ENCODE measurements around the gene RASGRP2.
"Not testable (repeated sequence)": the region's sequence is repeated elsewhere in the genome, so short reads cannot be mapped to it uniquely, and the experiment has no call there.

The RASGRP2 gene

GRCh38 chr11:64710418-64711137 is 33.4 kb downstream of the RASGRP2 start:
- no peak overlapping the region for H3K4me3 ChIP-seq (ENCODE audit: low read depth, low read length)
- H3K36me3 ChIP-seq (ENCODE audit: insufficient read depth, low read length) = no peaks in the 10 kb centered on the region
- H3K79me2 ChIP-seq (ENCODE audit: control insufficient read depth, insufficient read depth, low read length, unreplicated experiment) = no peaks in the 10 kb centered on the region
- no peak overlapping the region for H2AFZ ChIP-seq (ENCODE audit: low read length, unreplicated experiment)
- H3K27me3 ChIP-seq (ENCODE audit: insufficient read depth, low read length) = peaks cover 53% of the 10 kb centered on the region
- H3K4me1 ChIP-seq (ENCODE audit: control insufficient read depth, insufficient read depth, low read length, unreplicated experiment) = peaks cover 12% of the 10 kb centered on the region
- no peak overlapping the region for H3K27ac ChIP-seq (ENCODE audit: low read depth, low read length)

- H3K79me2 ChIP-seq (ENCODE audit: control insufficient read depth, insufficient read depth, low read length, unreplicated experiment) = no peaks in the 10 kb centered on the region
- peaks cover 47% of the 10 kb centered on the region for H3K27me3 ChIP-seq (ENCODE audit: insufficient read depth, low read length)
- no peaks in the 10 kb centered on the region for H3K36me3 ChIP-seq (ENCODE audit: insufficient read depth, low read length)
- H2AFZ ChIP-seq (ENCODE audit: low read length, unreplicated experiment) = no peak overlapping the region
- peaks cover 6% of the 10 kb centered on the region for H3K4me1 ChIP-seq (ENCODE audit: control insufficient read depth, insufficient read depth, low read length, unreplicated experiment)
- no peak overlapping the region for H3K4me3 ChIP-seq (ENCODE audit: low read depth, low read length)
- H3K27ac ChIP-seq (ENCODE audit: low read depth, low read length) = no peak overlapping the region
These were observed 38.4 kb downstream of the RASGRP2 start for GRCh38 chr11:64705501-64705900.

GRCh38 chr11:64703048-64703447 is 40.9 kb downstream of the RASGRP2 start:
- Histone ChIP-seq H3K36me3 (ENCODE audit: insufficient read depth, low read length) (no peaks in the 10 kb centered on the region), H2AFZ (ENCODE audit: low read length, unreplicated experiment) (no peak overlapping the region), H3K4me1 (ENCODE audit: control insufficient read depth, insufficient read depth, low read length, unreplicated experiment) (no peaks in the 10 kb centered on the region), H3K27ac (ENCODE audit: low read depth, low read length) (no peak overlapping the region), H3K27me3 (ENCODE audit: insufficient read depth, low read length) (peaks cover 50% of the 10 kb centered on the region), H3K79me2 (ENCODE audit: control insufficient read depth, insufficient read depth, low read length, unreplicated experiment) (no peaks in the 10 kb centered on the region), H3K4me3 (ENCODE audit: low read depth, low read length) (no peak overlapping the region)

- H3K79me2 ChIP-seq (ENCODE audit: control insufficient read depth, insufficient read depth, low read length, unreplicated experiment); H3K4me1 ChIP-seq (ENCODE audit: control insufficient read depth, insufficient read depth, low read length, unreplicated experiment); H3K36me3 ChIP-seq (ENCODE audit: insufficient read depth, low read length); H2AFZ ChIP-seq (ENCODE audit: low read length, unreplicated experiment); H3K4me3 ChIP-seq (ENCODE audit: low read depth, low read length); H3K27ac ChIP-seq (ENCODE audit: low read depth, low read length): not testable (repeated sequence)
- H3K27me3 ChIP-seq (ENCODE audit: insufficient read depth, low read length) = peaks cover 52% of the 10 kb centered on the region
These were observed 42.0 kb downstream of the RASGRP2 start for GRCh38 chr11:64701956-64702355.

- no peak overlapping the region for H3K27ac ChIP-seq (ENCODE audit: low read depth, low read length)
- no peaks in the 10 kb centered on the region for H3K79me2 ChIP-seq (ENCODE audit: control insufficient read depth, insufficient read depth, low read length, unreplicated experiment)
- H2AFZ ChIP-seq (ENCODE audit: low read length, unreplicated experiment) = no peak overlapping the region
- no peak overlapping the region for H3K4me3 ChIP-seq (ENCODE audit: low read depth, low read length)
- H3K27me3 ChIP-seq (ENCODE audit: insufficient read depth, low read length) = peaks cover 55% of the 10 kb centered on the region
- H3K36me3 ChIP-seq (ENCODE audit: insufficient read depth, low read length) = no peaks in the 10 kb centered on the region
- no peaks in the 10 kb centered on the region for H3K4me1 ChIP-seq (ENCODE audit: control insufficient read depth, insufficient read depth, low read length, unreplicated experiment)
These were observed 45.5 kb downstream of the RASGRP2 start for GRCh38 chr11:64698427-64698826.

GRCh38 chr11:64697663-64698375 is 46.1 kb downstream of the RASGRP2 start:
- Histone ChIP-seq H3K4me1 (ENCODE audit: control insufficient read depth, insufficient read depth, low read length, unreplicated experiment) (no peaks in the 10 kb centered on the region), H3K4me3 (ENCODE audit: low read depth, low read length) (no peak overlapping the region), H3K36me3 (ENCODE audit: insufficient read depth, low read length) (no peaks in the 10 kb centered on the region), H3K27me3 (ENCODE audit: insufficient read depth, low read length) (peaks cover 55% of the 10 kb centered on the region), H3K27ac (ENCODE audit: low read depth, low read length) (no peak overlapping the region), H2AFZ (ENCODE audit: low read length, unreplicated experiment) (no peak overlapping the region), H3K79me2 (ENCODE audit: control insufficient read depth, insufficient read depth, low read length, unreplicated experiment) (no peaks in the 10 kb centered on the region)

- Histone ChIP-seq H3K4me3 (ENCODE audit: low read depth, low read length) (no peak overlapping the region), H3K79me2 (ENCODE audit: control insufficient read depth, insufficient read depth, low read length, unreplicated experiment) (no peaks in the 10 kb centered on the region), H2AFZ (ENCODE audit: low read length, unreplicated experiment) (no peak overlapping the region), H3K36me3 (ENCODE audit: insufficient read depth, low read length) (no peaks in the 10 kb centered on the region), H3K27me3 (ENCODE audit: insufficient read depth, low read length) (peaks cover 69% of the 10 kb centered on the region), H3K27ac (ENCODE audit: low read depth, low read length) (no peak overlapping the region), H3K4me1 (ENCODE audit: control insufficient read depth, insufficient read depth, low read length, unreplicated experiment) (no peaks in the 10 kb centered on the region)
These were observed 47.9 kb downstream of the RASGRP2 start for GRCh38 chr11:64696045-64696444.

GRCh38 chr11:64695548-64695947 is 48.4 kb downstream of the RASGRP2 start:
- Histone ChIP-seq H3K27me3 (ENCODE audit: insufficient read depth, low read length) (peaks cover 68% of the 10 kb centered on the region), H3K4me3 (ENCODE audit: low read depth, low read length) (no peak overlapping the region), H3K27ac (ENCODE audit: low read depth, low read length) (no peak overlapping the region), H3K4me1 (ENCODE audit: control insufficient read depth, insufficient read depth, low read length, unreplicated experiment) (no peaks in the 10 kb centered on the region), H2AFZ (ENCODE audit: low read length, unreplicated experiment) (no peak overlapping the region), H3K79me2 (ENCODE audit: control insufficient read depth, insufficient read depth, low read length, unreplicated experiment) (no peaks in the 10 kb centered on the region), H3K36me3 (ENCODE audit: insufficient read depth, low read length) (no peaks in the 10 kb centered on the region)

GRCh38 chr11:64694821-64695365 is 49.0 kb downstream of the RASGRP2 start:
- peaks cover 68% of the 10 kb centered on the region for H3K27me3 ChIP-seq (ENCODE audit: insufficient read depth, low read length)
- no peaks in the 10 kb centered on the region for H3K79me2 ChIP-seq (ENCODE audit: control insufficient read depth, insufficient read depth, low read length, unreplicated experiment)
- no peak overlapping the region for H3K4me3 ChIP-seq (ENCODE audit: low read depth, low read length)
- no peaks in the 10 kb centered on the region for H3K36me3 ChIP-seq (ENCODE audit: insufficient read depth, low read length)
- no peaks in the 10 kb centered on the region for H3K4me1 ChIP-seq (ENCODE audit: control insufficient read depth, insufficient read depth, low read length, unreplicated experiment)
- H2AFZ ChIP-seq (ENCODE audit: low read length, unreplicated experiment) = no peak overlapping the region
- H3K27ac ChIP-seq (ENCODE audit: low read depth, low read length) = no peak overlapping the region

GRCh38 chr11:64694026-64694755 is 49.8 kb downstream of the RASGRP2 start:
- no peak overlapping the region for H2AFZ ChIP-seq (ENCODE audit: low read length, unreplicated experiment)
- no peaks in the 10 kb centered on the region for H3K79me2 ChIP-seq (ENCODE audit: control insufficient read depth, insufficient read depth, low read length, unreplicated experiment)
- no peaks in the 10 kb centered on the region for H3K4me1 ChIP-seq (ENCODE audit: control insufficient read depth, insufficient read depth, low read length, unreplicated experiment)
- peaks cover 68% of the 10 kb centered on the region for H3K27me3 ChIP-seq (ENCODE audit: insufficient read depth, low read length)
- H3K36me3 ChIP-seq (ENCODE audit: insufficient read depth, low read length) = no peaks in the 10 kb centered on the region
- H3K4me3 ChIP-seq (ENCODE audit: low read depth, low read length) = no peak overlapping the region
- no peak overlapping the region for H3K27ac ChIP-seq (ENCODE audit: low read depth, low read length)

Measured in ACC112 (cell line).